Mononuclear cell (primary cell): ENCODE measurements around the gene SELENOI. TPM values are rescaled to one million over a fixed set of nuclear protein-coding genes. Genes with fewer than 3 reads are reported as not detected.

Experiments used
- H3K27me3 ChIP-seq: 2 replicates; pipeline ENCODE4 v1.6.0; 2011; ENCODE audit warnings: low read length, control low read depth; ENCODE audit not compliant: insufficient read depth
- H3K4me1 ChIP-seq: 2 replicates; pipeline ENCODE4 v1.5.1; 2011; ENCODE audit warnings: mild to moderate bottlenecking, low read length, control low read depth; ENCODE audit not compliant: insufficient read depth
- H3K4me3 ChIP-seq: 2 replicates; pipeline ENCODE4 v1.5.1; 2011; ENCODE audit warnings: mild to moderate bottlenecking, low read length, moderate library complexity
- H3K9me3 ChIP-seq: 2 replicates; pipeline ENCODE4 v1.5.1; 2011; ENCODE audit warnings: low read depth, mild to moderate bottlenecking, control low read depth, low read length
- total RNA-seq: library from RNA; depleted of rRNA; stranded (reverse); fragments of >200 nt; gene quantifications from one replicate; pipeline ENCODE4 v1.2.3, GENCODE V29; 2012

The SELENOI gene
- total RNA-seq, 1 donor, result 27.3 TPM

DNA sequence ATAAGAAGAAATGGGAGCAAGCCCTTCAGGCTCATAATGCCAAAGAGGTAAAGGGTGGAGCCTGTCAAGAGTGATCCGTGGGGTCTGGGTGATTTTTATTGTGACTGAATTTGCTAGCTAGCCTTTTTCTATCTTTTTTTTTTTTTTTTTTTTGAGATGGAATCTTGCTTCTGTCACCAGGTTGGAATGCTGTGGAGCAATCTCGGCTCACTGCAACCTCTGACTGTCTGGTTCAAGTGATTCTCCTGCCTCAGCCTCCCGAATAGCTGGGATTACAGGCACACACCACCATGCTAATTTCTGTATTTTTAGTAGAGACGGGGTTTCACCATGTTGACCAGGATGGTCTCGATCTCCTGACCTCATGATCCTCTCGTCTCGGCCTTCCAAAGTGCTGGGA is 84.9 kb downstream of the SELENOI start:
- no peaks in the 10 kb centered on the region for H3K9me3 ChIP-seq
- no peak overlapping the region for H3K4me3 ChIP-seq
- no peaks in the 10 kb centered on the region for H3K4me1 ChIP-seq
- no peaks in the 10 kb centered on the region for H3K27me3 ChIP-seq

GRCh38 chr2:26432363-26432762 is 86.4 kb downstream of the SELENOI start:
- Histone ChIP-seq H3K27me3 (no peaks in the 10 kb centered on the region), H3K4me1 (no peaks in the 10 kb centered on the region), H3K9me3 (no peaks in the 10 kb centered on the region), H3K4me3 (no peak overlapping the region)

DNA sequence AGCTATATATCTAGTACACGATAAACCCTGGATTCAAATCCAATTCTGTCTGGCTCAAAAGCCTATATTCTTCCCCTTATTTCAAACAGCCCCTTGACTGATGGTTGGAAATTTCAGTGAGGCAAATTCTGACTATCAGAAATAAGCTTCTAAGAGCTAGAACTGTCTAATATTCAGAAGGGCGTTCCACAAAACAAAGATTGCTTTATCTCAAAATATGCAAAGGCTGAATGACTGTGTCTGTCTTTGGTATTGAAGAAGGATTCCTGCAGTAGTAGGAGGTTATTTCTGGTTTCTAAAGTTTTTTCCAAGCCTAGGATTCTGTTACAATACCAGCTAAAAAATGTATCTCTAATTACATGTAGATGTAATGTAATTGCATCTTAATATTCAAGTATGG is 86.9 kb downstream of the SELENOI start:
- H3K27me3 ChIP-seq, result no peaks in the 10 kb centered on the region
- H3K9me3 ChIP-seq, result no peaks in the 10 kb centered on the region
- no peak overlapping the region for H3K4me3 ChIP-seq
- H3K4me1 ChIP-seq, result no peaks in the 10 kb centered on the region

GRCh38 chr2:26435106-26435505 is 89.2 kb downstream of the SELENOI start:
- Histone ChIP-seq H3K4me3 (no peak overlapping the region), H3K27me3 (no peaks in the 10 kb centered on the region), H3K4me1 (no peaks in the 10 kb centered on the region), H3K9me3 (no peaks in the 10 kb centered on the region)

- H3K4me1 ChIP-seq, result no peaks in the 10 kb centered on the region
- no peaks in the 10 kb centered on the region for H3K9me3 ChIP-seq
- H3K27me3 ChIP-seq, result no peaks in the 10 kb centered on the region
- H3K4me3 ChIP-seq, result no peak overlapping the region
Measured at GRCh38 chr2:26438526-26438925, 92.6 kb downstream of the SELENOI start.

GRCh38 chr2:26438926-26439325 is 93.0 kb downstream of the SELENOI start:
- no peaks in the 10 kb centered on the region for H3K4me1 ChIP-seq
- H3K27me3 ChIP-seq, result no peaks in the 10 kb centered on the region

DNA sequence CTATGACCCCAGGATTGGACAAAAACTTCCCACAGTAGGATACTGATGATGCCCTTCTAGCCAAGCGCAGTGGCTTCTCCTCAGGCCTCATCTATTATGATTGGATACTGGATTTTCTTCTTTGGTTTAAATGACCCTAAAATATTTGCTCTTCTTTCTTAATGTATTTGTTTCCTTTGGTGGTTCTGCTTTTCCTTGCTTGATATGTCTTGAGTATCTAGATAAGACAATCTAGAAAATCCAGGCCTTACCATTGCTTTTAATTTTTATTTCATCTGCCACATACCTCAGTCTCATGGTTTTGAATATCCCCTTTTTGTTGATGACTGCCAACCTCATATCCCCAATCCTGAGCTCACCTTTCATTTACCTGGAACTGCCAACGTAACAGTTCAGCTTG is 96.4 kb downstream of the SELENOI start:
- H3K4me3 ChIP-seq, result no peak overlapping the region
- H3K27me3 ChIP-seq, result no peaks in the 10 kb centered on the region
- no peaks in the 10 kb centered on the region for H3K4me1 ChIP-seq

More at GRCh38 chr2:26438926-26439325, 93.0 kb downstream of the SELENOI start:
- Histone ChIP-seq H3K9me3 (no peaks in the 10 kb centered on the region), H3K4me3 (no peak overlapping the region)

DNA sequence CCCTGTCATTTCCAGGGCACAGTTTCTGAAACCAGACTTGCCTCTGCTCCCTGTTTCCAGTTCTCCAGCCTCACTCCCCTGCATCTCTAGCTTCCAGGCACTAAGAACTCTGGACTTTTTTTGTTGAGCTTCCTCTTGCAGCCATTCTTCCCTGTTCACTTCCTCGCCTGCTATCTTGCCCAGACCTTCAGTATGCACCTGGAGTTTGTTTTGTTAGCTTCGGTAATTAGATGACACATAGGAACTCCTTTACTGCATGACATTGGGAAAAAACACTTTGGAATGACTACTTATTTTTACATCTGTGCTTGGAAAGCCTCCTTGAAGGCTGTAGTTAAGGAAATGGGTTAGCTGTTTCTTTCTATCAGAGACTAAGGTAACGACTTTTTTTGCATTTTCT is 96.8 kb downstream of the SELENOI start:
- H3K9me3 ChIP-seq, result no peaks in the 10 kb centered on the region
- H3K27me3 ChIP-seq, result no peaks in the 10 kb centered on the region
- H3K4me1 ChIP-seq, result no peaks in the 10 kb centered on the region
- H3K4me3 ChIP-seq, result no peak overlapping the region

More for the DNA sequence above, 96.4 kb downstream of the SELENOI start:
- no peaks in the 10 kb centered on the region for H3K9me3 ChIP-seq

DNA sequence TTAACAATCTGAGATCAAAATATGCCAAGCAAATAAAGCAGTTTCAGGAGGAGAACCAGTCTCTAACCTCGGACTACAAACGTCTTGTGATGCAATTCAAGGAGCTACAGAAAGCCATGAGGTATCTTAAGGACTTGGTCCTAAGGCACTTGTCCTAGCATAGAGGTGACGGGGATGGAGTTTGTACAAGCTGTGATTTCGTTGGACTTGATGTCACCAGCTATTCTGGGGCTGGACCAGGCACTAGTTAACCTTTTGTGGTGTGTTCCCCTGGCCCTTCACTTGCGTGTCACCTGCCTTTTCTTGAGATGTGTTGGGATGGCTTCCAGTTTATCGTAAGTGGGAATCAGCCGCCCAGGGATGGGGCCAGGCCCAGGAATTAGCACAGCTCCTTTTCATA is 98.3 kb downstream of the SELENOI start:
- H3K27me3 ChIP-seq, result no peaks in the 10 kb centered on the region
- no peaks in the 10 kb centered on the region for H3K4me1 ChIP-seq
- H3K9me3 ChIP-seq, result no peaks in the 10 kb centered on the region
- H3K4me3 ChIP-seq, result no peak overlapping the region

Other genes starting within 250 kb of the SELENOI start
- gene GAREM2, start 173.1 kb upstream of the SELENOI start, total RNA-seq, result 1.0 TPM
- gene HADHA, start 101.5 kb upstream of the SELENOI start, total RNA-seq, result 116 TPM
- gene HADHB, start 101.2 kb upstream of the SELENOI start, total RNA-seq, result 60.0 TPM
- gene ADGRF3, start 646 bp downstream of the SELENOI start, total RNA-seq, result 0.31 TPM
- not detected for gene DRC1, start 55.8 kb downstream of the SELENOI start, total RNA-seq
- 0.10 TPM for gene OTOF, start 132.0 kb downstream of the SELENOI start, total RNA-seq